ENCODE data around the gene NOTCH1. TPM values are rescaled to one million over a fixed set of nuclear protein-coding genes. Genes with fewer than 3 reads are reported as not detected.

NOTCH1 gene
- polyA plus RNA-seq, 2 of the 4 experiments (the other 2 are of a cell fraction) = 0.88 to 5.7 TPM

GRCh38 chr9:136563646-136564325 lies 17.9 kb upstream of the NOTCH1 start:
- 82% methylated on average over 11 of the region's 19 CpGs for WGBS (ENCODE audit: missing lambda C conversion rate)
- H3K4me1 ChIP-seq = peaks cover 26% of the 10 kb centered on the region
- no peak overlapping the region for H3K4me3 ChIP-seq
- no peak overlapping the region for H3K4me2 ChIP-seq
- peaks cover 12% of the 10 kb centered on the region for H3K9me3 ChIP-seq
- H3K27ac ChIP-seq = peak overlapping the region in 1 of 2 experiments; percentile 42; a peak in 3 of 6 replicates
- DNase-seq (ENCODE audit: low read depth in 1 of 2, low spot score in 1 of 2) = no peak
- no peak for TF ChIP-seq SMC3 (IDR thresholded peaks at IDR 0.05)
- TF ChIP-seq RARB (CRISPR knock-in tag; IDR thresholded peaks at IDR 0.05) = no peak
- TF ChIP-seq HOXA7 (CRISPR knock-in tag; IDR thresholded peaks at IDR 0.05) = no peak
- TF ChIP-seq GATA3 (IDR thresholded peaks at IDR 0.05; ENCODE audit: borderline replicate concordance) = no peak
- TF ChIP-seq ZC3H11A (IDR thresholded peaks at IDR 0.05) = no peak
- no peak for TF ChIP-seq E2F6 (IDR thresholded peaks at IDR 0.05; ENCODE audit: borderline replicate concordance, low read depth)
- no peak for TF ChIP-seq HOXB13 (CRISPR knock-in tag; IDR thresholded peaks at IDR 0.05; ENCODE audit: low read depth)
- no peak for TF ChIP-seq MYC (IDR thresholded peaks at IDR 0.05; ENCODE audit: borderline replicate concordance, low read length)
- TF ChIP-seq NPAS2 (CRISPR knock-in tag; IDR thresholded peaks at IDR 0.05; ENCODE audit: borderline replicate concordance) = no peak
- no peak for TF ChIP-seq NFE2L2 (conservative IDR thresholded peaks at IDR 0.05; ENCODE audit: low read length)
- no peak for TF ChIP-seq ZSCAN20 (CRISPR knock-in tag; IDR thresholded peaks at IDR 0.05)
- no peak for TF ChIP-seq MAZ (IDR thresholded peaks at IDR 0.05; ENCODE audit: borderline replicate concordance, low read depth, low read length)
- TF ChIP-seq RFX5 (IDR thresholded peaks at IDR 0.05) = no peak
- TF ChIP-seq FOXS1 (CRISPR knock-in tag; IDR thresholded peaks at IDR 0.05) = no peak
- TF ChIP-seq ZNF302 (CRISPR knock-in tag; IDR thresholded peaks at IDR 0.05) = no peak
- no peak for TF ChIP-seq RNF2 (IDR thresholded peaks at IDR 0.05; ENCODE audit: borderline replicate concordance, low read depth)
- no peak for TF ChIP-seq PBX3 (IDR thresholded peaks at IDR 0.05)
- TF ChIP-seq POLR2AphosphoS2 (conservative IDR thresholded peaks at IDR 0.05; ENCODE audit: low read length) = no peak
- no peak for FAIRE-seq
- no peak for ATAC-seq
- CTCF ChIA-PET = interaction anchor here (0.9 to 4.6 kb wide), 10 partner anchors 8 to 80 kb away, joined by 3 to 28 read pairs (median 4); partner anchors contain the start of gene NOTCH1
- POLR2A ChIA-PET = no interaction called here

- ATAC-seq = no peak
- CTCF ChIA-PET = interaction anchor here (0.8 to 4.6 kb wide), 9 partner anchors 9 to 81 kb away, joined by 3 to 28 read pairs (median 4); partner anchors contain the start of gene NOTCH1
- no peak for TF ChIP-seq NPAS2 (CRISPR knock-in tag; IDR thresholded peaks at IDR 0.05; ENCODE audit: borderline replicate concordance)
- no peak for TF ChIP-seq FOSB (CRISPR knock-in tag; IDR thresholded peaks at IDR 0.05)
- no peak for TF ChIP-seq CBX8 (IDR thresholded peaks at IDR 0.05)
- no peak for TF ChIP-seq HEYL (CRISPR knock-in tag; IDR thresholded peaks at IDR 0.05)
- TF ChIP-seq FOSL2 (IDR thresholded peaks at IDR 0.05) = no peak
- TF ChIP-seq FOSL2 (CRISPR knock-in tag; IDR thresholded peaks at IDR 0.05) = no peak
- no peak for TF ChIP-seq CBX2 (IDR thresholded peaks at IDR 0.05; ENCODE audit: borderline replicate concordance, low read depth)
- no peak for TF ChIP-seq ESRRA (IDR thresholded peaks at IDR 0.05; ENCODE audit: borderline replicate concordance, low read length)
- no peak for TF ChIP-seq MAX (IDR thresholded peaks at IDR 0.05)
- no peak for TF ChIP-seq BCL3 (IDR thresholded peaks at IDR 0.05)
- no peak for TF ChIP-seq SREBF2 (IDR thresholded peaks at IDR 0.05)
- TF ChIP-seq KDM5A (IDR thresholded peaks at IDR 0.05) = no peak
- TF ChIP-seq NR3C1 (IDR thresholded peaks at IDR 0.05) = no peak
- TF ChIP-seq ZNF302 (CRISPR knock-in tag; IDR thresholded peaks at IDR 0.05) = no peak
- no peak for TF ChIP-seq KDM1A (IDR thresholded peaks at IDR 0.05; ENCODE audit: low read depth)
- no peak for TF ChIP-seq HMGXB4 (CRISPR knock-in tag; IDR thresholded peaks at IDR 0.05; ENCODE audit: borderline replicate concordance)
- no peak for TF ChIP-seq ZFP36 (IDR thresholded peaks at IDR 0.05; ENCODE audit: borderline replicate concordance, partially characterized antibody)
- no peak for TF ChIP-seq RCOR1 (IDR thresholded peaks at IDR 0.05; ENCODE audit: low read depth, low read length)
Observed at GRCh38 chr9:136562746-136563495, 17.1 kb upstream of the NOTCH1 start.

More at GRCh38 chr9:136562746-136563495, 17.1 kb upstream of the NOTCH1 start:
- peaks cover 24% of the 10 kb centered on the region for H3K4me1 ChIP-seq
- no peak for FAIRE-seq
- peaks cover 12% of the 10 kb centered on the region for H3K9me3 ChIP-seq
- no peak for DNase-seq (ENCODE audit: low read depth in 1 of 2, low spot score in 1 of 2)
- POLR2A ChIA-PET = no interaction called here
- H3K4me2 ChIP-seq = no peak overlapping the region
- no peak overlapping the region for H3K4me3 ChIP-seq
- no peak overlapping the region; a peak in 1 of 6 replicates for H3K27ac ChIP-seq
- WGBS (ENCODE audit: missing lambda C conversion rate) = 72% methylated on average over 16 of the region's 24 CpGs
